ENCODE data around the gene SLC25A22.

Gene SLC25A22

GRCh38 chr11:798093-798713 is at the start of gene SLC25A22:
Gene SLC25A22, minus strand, starts transcription at chr11:798281. Its CDS starts 3,275 bp downstream, at chr11:795006.
- DNase-seq (ENCODE audit: low spot score) = peak; percentile 80

- DNase-seq (ENCODE audit: low spot score) = no peak
These were observed 49.8 kb upstream of the SLC25A22 start for GRCh38 chr11:847876-848275.

DNA sequence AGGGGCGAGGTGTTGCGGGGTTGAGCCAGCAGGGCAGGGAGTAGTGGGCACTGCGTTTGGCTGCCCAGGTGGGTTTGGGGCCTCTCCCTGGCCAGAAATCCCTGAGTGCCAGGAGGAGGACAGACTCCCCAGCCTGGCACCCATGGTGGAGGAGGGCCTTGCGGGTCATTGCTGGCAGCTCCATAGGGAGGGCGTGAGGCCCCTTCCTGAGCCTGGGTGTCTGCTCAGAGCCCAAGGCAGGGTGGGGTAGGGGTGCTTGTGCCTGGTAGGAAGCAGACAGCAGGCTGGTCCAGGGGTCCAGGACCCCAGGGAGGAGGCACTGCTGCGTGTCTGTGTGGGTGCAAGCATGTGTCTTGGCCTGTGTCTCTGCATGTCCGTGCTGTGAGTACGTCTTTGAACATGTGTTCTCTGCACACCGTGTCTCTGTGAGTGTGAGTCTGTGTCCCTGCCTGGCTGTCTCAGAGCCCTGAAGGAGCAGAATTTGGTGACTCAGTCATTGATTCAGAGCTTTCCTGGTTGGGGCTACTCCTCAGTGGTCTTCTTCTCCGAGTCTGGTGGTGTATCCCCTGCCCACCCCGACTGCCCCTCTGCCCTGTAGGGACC is 48.5 kb upstream of the SLC25A22 start:
- no peak for DNase-seq (ENCODE audit: low spot score)

GRCh38 chr11:845872-846495 is 47.9 kb upstream of the SLC25A22 start:
- no peak for DNase-seq (ENCODE audit: low spot score)

DNA sequence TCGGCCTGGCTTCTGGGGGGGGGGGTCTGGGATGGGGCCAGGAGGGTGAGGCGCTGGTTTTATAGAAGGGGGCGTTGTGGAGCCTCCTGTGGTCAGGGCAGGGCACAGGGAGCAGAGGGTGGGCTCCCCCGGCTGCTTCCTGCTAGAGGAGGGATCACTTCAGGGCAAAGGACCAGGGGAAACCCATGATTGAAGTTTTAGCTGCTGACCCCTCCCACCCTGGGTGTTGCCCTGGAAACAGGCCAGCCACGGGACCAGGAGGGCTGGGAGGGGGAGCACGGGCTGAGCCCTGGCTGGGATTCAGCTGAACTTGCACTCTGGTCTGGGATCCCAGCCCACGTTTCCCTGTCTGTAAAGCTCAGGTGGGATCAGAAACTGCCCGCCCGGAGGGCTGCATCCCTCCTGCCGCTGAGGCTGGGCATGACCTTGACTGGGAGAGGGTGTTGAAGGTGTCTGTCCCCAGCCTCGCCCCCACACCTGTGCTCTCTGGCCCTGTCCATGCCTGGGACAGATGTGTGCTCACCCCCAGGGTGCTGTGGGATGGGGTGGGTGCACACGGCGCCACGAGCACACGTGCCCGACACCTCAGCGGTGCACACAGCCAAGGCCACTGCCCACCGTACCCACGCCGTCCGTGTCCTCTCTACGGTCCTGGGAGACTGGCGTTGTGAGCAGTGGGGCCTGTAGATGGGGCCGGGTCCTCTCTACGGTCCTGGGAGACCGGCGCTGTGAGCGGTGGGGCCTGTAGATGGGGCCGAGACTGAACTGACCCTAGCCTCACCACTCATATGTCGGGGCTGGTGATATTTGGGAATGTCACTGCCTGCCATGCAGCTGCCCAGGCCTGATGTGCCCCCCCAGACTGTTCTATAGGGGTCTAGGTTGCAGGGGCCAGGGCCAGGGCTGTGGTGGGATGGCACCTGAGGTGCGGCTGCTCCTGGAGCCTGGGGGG is 46.9 kb upstream of the SLC25A22 start:
- DNase-seq (ENCODE audit: low spot score) = peak; percentile 58

GRCh38 chr11:843818-844692 is 46.0 kb upstream of the SLC25A22 start:
- DNase-seq (ENCODE audit: low spot score) = no peak

GRCh38 chr11:843086-843734 is 45.1 kb upstream of the SLC25A22 start:
- DNase-seq (ENCODE audit: low spot score) = no peak

DNA sequence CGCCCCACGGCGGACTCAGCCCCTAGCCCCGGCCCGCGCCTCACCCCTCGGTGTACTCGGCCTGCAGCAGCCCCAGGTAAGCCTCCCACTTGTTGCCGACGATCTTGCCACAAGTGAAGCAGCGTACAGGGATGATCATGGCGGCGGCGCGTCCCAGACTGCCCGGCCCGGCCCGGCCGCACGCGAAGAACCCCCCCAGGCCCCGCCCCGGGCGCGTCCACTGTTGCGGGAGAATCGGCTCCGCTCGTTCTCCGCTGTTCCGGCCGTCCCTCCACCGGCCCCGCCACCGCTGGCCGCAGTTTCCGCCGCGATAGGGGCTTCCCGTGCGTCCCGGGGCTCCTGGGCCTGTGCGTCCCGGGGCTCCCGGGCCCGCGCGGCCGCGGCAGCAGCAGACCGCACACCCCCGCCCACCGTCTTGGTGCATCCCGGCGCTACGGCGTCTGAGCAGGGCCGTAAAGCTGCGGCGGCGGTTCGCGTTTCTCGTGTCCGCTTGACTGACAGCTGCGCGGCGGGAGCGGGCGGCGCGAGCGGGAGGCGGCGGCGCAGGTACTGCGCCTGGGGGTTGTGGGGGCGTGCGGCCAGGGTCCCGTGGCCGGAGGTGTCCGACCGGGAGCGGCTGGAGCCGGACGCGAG is 44.4 kb upstream of the SLC25A22 start, which contains the start of the genes POLR2L and TSPAN4:
TSS of gene POLR2L (minus strand) at position 160 of the 633 bp plus-strand sequence. CDS start at position 139, 21 bp downstream.
TSS of gene TSPAN4 (plus strand) at position 483 of the 633 bp plus-strand sequence. CDS start 7,453 bp downstream, outside the sequence.
- DNase-seq (ENCODE audit: low spot score) = peak; percentile 90

DNA sequence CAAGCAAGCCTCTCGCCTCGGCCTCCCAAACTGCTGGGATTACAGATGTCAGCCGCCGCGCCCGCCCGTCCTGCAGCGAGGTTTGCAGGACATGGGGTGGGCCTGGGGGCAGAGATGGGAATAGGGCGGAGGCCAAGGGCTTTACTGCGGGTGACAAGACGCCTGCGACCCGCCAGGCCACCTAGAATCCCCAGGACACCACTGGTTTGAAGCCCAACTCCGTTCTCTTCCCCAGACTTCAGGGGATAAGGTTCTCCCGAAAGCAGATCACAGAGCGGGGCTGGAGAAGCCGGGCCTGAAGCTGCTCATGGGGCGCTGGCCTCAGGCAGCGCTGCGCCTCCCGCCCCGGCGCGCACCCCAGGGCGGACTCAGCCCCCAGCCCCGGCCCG is 43.9 kb upstream of the SLC25A22 start:
- no peak for DNase-seq (ENCODE audit: low spot score)

DNA sequence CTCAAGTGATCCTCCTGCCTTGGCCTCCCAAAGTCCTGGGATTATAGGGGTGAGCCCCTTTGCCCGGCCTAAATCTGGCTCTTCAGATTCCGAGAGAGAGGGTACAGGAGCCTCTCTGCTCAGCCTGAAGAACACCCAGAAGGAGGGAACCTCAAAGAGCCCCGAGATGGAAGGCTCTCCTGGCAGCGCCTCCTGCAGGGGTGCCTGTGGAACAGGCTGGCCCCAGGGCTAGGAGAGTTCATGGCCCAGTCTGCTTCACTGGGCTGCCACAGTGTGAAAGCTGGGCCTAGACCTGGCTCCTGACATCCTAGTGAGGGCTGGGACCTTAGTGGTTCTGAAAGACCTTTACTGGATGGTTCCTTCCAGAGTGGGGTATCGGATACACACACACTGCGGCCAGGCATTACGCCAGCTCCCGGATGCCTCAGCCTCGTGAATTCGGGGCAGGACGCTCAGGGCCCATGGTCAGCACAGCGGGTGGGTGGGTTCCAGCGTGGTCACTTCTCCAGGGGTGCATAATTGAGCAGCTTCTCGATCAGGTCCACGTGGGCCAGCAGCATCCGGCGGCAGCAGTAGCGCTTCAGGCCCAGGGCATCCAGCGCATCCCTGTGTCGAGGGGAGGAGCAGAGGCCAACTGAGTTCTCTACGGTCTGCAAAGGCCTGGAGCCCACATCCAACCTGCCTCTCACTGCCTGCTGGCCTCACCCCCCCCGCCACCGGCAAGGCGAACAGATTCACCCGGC is 42.0 kb upstream of the SLC25A22 start:
- no peak for DNase-seq (ENCODE audit: low spot score)

DNA sequence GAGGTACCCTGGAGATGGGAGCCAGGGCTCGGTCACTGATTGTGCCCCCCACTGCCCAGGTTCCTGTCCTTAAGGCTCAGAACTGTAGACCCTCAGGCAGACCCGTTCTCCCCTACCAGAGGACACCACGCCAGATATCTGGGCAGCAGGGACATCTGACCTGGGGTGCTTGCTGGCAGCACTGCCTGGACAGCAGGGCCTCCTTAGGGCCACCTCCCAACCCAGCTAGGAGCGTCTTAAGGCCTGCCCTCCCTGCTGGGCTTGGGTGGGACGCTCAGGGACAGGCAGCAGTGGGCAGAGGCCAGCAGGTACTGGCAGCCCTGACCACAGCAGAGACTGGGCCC is 41.2 kb upstream of the SLC25A22 start:
- DNase-seq (ENCODE audit: low spot score) = no peak

- no peak for DNase-seq (ENCODE audit: low spot score)
These were observed 40.6 kb upstream of the SLC25A22 start for GRCh38 chr11:838441-839279.

DNA sequence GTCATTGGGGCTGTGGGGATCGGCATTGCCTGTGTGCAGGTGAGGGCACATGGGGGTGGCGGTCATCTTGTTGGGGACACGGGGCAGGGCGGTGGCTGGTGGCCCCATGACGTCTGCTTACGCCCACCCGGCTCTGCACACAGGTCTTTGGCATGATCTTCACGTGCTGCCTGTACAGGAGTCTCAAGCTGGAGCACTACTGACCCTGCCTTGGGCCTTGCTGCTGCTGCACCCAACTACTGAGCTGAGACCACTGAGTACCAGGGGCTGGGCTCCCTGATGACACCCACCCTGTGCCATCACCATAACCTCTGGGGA is 39.9 kb upstream of the SLC25A22 start:
- DNase-seq (ENCODE audit: low spot score) = no peak

- DNase-seq (ENCODE audit: low spot score) = no peak
These were observed 39.3 kb upstream of the SLC25A22 start for GRCh38 chr11:837189-837989.

- no peak for DNase-seq (ENCODE audit: low spot score)
These were observed 38.6 kb upstream of the SLC25A22 start for GRCh38 chr11:836700-837099.

DNA sequence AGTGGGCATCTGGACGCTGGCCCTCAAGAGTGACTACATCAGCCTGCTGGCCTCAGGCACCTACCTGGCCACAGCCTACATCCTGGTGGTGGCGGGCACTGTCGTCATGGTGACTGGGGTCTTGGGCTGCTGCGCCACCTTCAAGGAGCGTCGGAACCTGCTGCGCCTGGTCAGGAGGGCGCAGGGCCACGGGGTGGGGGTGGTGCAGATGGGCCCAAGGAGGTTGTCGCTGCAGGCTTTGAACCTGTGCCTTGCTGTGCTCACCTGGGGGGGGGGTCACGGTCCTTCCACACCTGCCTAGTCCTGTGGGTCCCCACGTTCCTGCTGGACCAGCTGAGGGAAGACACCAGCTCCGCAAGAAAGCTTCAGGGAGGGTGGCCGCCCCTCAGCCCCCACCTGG is 38.2 kb upstream of the SLC25A22 start:
- DNase-seq (ENCODE audit: low spot score) = no peak

- no peak for DNase-seq (ENCODE audit: low spot score)
These were observed 36.6 kb upstream of the SLC25A22 start for GRCh38 chr11:834371-835316.

All from hematopoietic multipotent progenitor cell treated with erythropoietin and hydrocortisone succinate and interleukin-3 and kit ligand, for 17 days (in vitro differentiated cells).